T-cell (primary cell): ENCODE results near the gene MANSC4. TPM values are rescaled to one million over a fixed set of nuclear protein-coding genes. Genes with fewer than 3 reads are reported as not detected.
A peak's percentile ranks its signal among the peaks of the same experiment; 100 is the strongest.

ENCODE experiments used
- ATAC-seq, 4 experiments: fragments of 200-7000 bp in 3 of 4; fragments of 150-1000 bp in 1 of 4; cut with Tn5 transposase; replicated peaks in 1 of 4; 1 replicate in 3 of 4; 2 replicates in 1 of 4; pipeline ENCODE4 v1.10.0; 2021; ENCODE audit warnings: moderate library complexity in 3 of 4, mild to moderate bottlenecking in 2 of 4, moderate number of reproducible peaks in 1 of 4
- CTCF ChIA-PET, 2 donors: fragments of 300-600 bp; sonication (Branson Sonifier 250); formaldehyde crosslinking; loops; one replicate each; lab custom pipeline; 2022; ENCODE audit warnings: antibody characterized with exemption in 2 of 2; lab: Charles Lee
- POLR2A ChIA-PET, 2 donors: fragments of 300-600 bp; sonication (Branson Sonifier 250); formaldehyde crosslinking; loops; one replicate each; lab custom pipeline; 2022; ENCODE audit warnings: antibody characterized with exemption in 2 of 2; lab: Charles Lee
- DNase-seq, 35 experiments: peaks; one replicate each; pipeline versions ENCODE4 v3.0.0 to v3.0.0-alpha.2; 2013 to 2023
- H3K27ac ChIP-seq: one replicate; pipeline ENCODE4 v1.5.1; 2013; ENCODE audit warnings: low read length
- H3K27me3 ChIP-seq, 2 experiments: replicated peaks in 1 of 2; 1 replicate in 1 of 2; 2 replicates in 1 of 2; pipeline versions ENCODE4 v1.6.1 to v1.7.0; 2013; ENCODE audit warnings: low read length in 1 of 2, mixed read lengths in 1 of 2; ENCODE audit not compliant: control insufficient read depth in 2 of 2, insufficient read depth in 2 of 2; ENCODE audit errors: extremely low read depth in 1 of 2
- H3K36me3 ChIP-seq, 2 donors: 1 replicate in 1 of 2; 2 replicates in 1 of 2; pipeline versions ENCODE4 v1.6.1 to v1.7.0; 2013; ENCODE audit warnings: low read length in 1 of 2; ENCODE audit not compliant: control insufficient read depth in 2 of 2, insufficient read depth in 1 of 2; ENCODE audit errors: extremely low read depth in 1 of 2
- H3K4me1 ChIP-seq, 2 experiments: 1 replicate in 1 of 2; 2 replicates in 1 of 2; pipeline versions ENCODE4 v1.6.1 to v1.7.0; 2013; ENCODE audit warnings: low read length in 2 of 2, mixed read lengths in 1 of 2; ENCODE audit not compliant: insufficient read depth in 2 of 2, control insufficient read depth in 1 of 2; ENCODE audit errors: extremely low read depth in 1 of 2
- H3K4me3 ChIP-seq, 2 donors: 1 replicate in 1 of 2; 2 replicates in 1 of 2; pipeline versions ENCODE4 v1.5.1 to v1.7.0; 2013; ENCODE audit warnings: mild to moderate bottlenecking in 2 of 2, low read length in 1 of 2, moderate library complexity in 1 of 2; ENCODE audit not compliant: control insufficient read depth in 1 of 2; ENCODE audit errors: extremely low read depth in 1 of 2
- H3K9me3 ChIP-seq: 2 replicates; pipeline ENCODE4 v1.7.0; 2013
- H3K27ac Mint-ChIP-seq, 2 donors: one replicate each; pipeline ENCODE4 v1.8.0; 2020 to 2021; ENCODE audit warnings: mild to moderate bottlenecking in 2 of 2, mixed read lengths in 2 of 2
- H3K27me3 Mint-ChIP-seq, 2 donors: one replicate each; pipeline ENCODE4 v1.8.0; 2021 to 2022; ENCODE audit warnings: mixed read lengths in 2 of 2
- H3K36me3 Mint-ChIP-seq: one replicate; pipeline ENCODE4 v1.8.0; 2021; ENCODE audit warnings: mixed read lengths
- H3K4me1 Mint-ChIP-seq, 3 donors: one replicate each; pipeline ENCODE4 v1.8.0; 2020 to 2022; ENCODE audit warnings: mixed read lengths in 3 of 3, mild to moderate bottlenecking in 1 of 3
- H3K4me3 Mint-ChIP-seq, 3 donors: one replicate each; pipeline ENCODE4 v1.8.0; 2020 to 2022; ENCODE audit warnings: mild to moderate bottlenecking in 3 of 3, mixed read lengths in 3 of 3, moderate library complexity in 3 of 3
- H3K9me3 Mint-ChIP-seq, 3 donors: one replicate each; pipeline ENCODE4 v1.8.0; 2020 to 2022; ENCODE audit warnings: mixed read lengths in 3 of 3
- WGBS: methylation state at CpG from one replicate; pipeline ENCODE4 v1.1.5; 2013; ENCODE audit warnings: missing lambda C conversion rate; ENCODE audit not compliant: insufficient coverage; 5-methylcytosine and 5-hydroxymethylcytosine counted together
- total RNA-seq, 35 experiments: library from RNA in 6 of 35; stranded (reverse) in 6 of 35; fragments of 120-200 nt in 1 of 35; gene quantifications; one replicate each; pipeline versions ENCODE4 v1.2.1 to v1.2.4 and lab custom pipeline; 2013 to 2026

Gene MANSC4
- total RNA-seq, 5 donors from 2014 or later (not counting 1 experiment from before 2014, with no cell fraction given) = not detected

DNA sequence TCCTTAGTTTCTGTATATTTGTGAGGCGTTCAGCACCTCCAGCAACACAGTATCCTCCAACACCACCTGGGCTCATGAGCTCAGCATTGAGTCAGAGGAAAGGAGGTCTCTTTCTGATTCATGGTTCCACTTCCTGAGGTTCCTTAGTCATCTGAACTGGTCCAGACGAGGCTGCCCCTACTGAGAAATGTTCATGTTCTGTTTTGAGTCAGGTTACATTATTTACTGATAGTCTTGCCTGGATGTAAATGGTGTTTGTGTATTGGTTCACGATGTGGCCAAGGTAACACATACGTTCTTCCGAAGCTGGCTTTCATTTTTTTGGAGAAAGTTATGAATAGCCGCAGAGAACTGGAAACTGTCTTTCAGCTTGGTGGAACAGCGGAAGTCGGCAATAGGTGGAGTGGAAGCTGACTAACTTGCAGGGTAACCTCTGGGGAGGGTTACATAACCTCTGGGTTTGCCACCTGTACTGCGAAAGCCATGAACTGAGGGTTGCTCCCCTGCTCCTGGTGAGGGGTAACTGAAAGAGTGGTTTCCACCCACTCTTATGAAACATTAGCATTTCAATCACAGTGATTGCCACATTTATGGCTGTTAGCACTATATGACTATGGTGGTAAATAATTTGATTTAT is 42.2 kb upstream of the MANSC4 start:
- Mint-ChIP-seq H3K27me3 (peaks cover 0 to 8% of the 10 kb centered on the region in 2 donors), H3K4me3 (peak overlapping the region; percentile 48 to 76 (median 62)), H3K9me3 (no peaks in the 10 kb centered on the region), H3K4me1 (peaks cover 11 to 41% (median 27%) of the 10 kb centered on the region in 3 donors), H3K36me3 (no peaks in the 10 kb centered on the region), H3K27ac (peak overlapping the region; percentile 77 to 90)
- H3K36me3 ChIP-seq = no peaks in the 10 kb centered on the region
- 26% methylated on average over 4 of the region's 9 CpGs for WGBS
- H3K4me1 ChIP-seq = peaks cover 0 to 9% of the 10 kb centered on the region in 2 experiments
- no peaks in the 10 kb centered on the region for H3K9me3 ChIP-seq
- DNase-seq = peak in 33 of 35 experiments; percentile 4 to 67 (median 22)
- peak; percentile 83 to 91 (median 88) for ATAC-seq
- H3K27ac ChIP-seq = peak overlapping the region; percentile 53
- ChIA-PET POLR2A (interaction anchor here (0.6 to 1.5 kb wide), 4 partner anchors 22 to 1396 kb away, joined by 3 to 6 read pairs (median 3); partner anchors contain the start of genes KLHL42 (in 1 of the 2) and MANSC4 (in 1 of the 2)), CTCF (interaction anchor here (0.6 to 4.0 kb wide), 20 partner anchors 8 to 163 kb away, joined by 3 to 52 read pairs (median 3); partner anchors contain the start of genes KLHL42 (in 2 of the 2) and MANSC4 (in 2 of the 2))
- peaks cover 0 to 3% of the 10 kb centered on the region in 2 experiments for H3K27me3 ChIP-seq
- peak overlapping the region in 1 of 2 donors; percentile 22 for H3K4me3 ChIP-seq

DNA sequence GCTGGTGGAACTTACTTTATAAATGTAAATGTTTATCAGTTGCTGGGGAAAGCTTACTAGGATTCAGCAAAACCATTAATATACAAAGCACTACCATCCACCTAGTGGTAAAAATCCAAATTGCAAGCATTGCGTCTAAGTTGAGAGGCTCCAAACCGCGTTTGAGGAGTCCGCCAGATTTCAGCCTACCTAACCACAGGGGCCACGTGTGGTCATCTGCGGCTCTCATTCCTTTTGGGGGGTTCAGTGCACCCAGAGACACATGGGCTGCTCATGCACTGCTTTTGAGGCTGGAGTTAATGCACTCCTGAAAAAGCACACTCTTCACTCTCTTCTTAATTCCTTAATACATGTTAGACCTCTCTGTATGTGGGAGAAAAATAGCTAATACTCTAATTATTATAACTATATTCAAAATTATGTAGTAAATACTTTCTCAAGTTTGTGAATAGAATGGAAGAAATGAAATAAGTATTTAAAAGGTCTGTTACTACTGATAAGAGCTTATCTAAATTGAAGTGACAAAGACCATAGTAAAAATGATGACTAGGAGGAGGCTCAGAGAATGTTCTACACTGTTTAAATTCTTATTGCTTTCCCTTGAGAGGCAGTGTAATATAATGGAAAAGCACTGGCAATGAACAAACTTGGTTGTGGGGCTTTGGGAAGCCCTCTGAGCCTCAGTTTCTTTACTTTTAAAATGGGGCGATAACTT is 41.4 kb upstream of the MANSC4 start:
- 2% methylated on average over 6 of the region's 7 CpGs for WGBS
- peaks cover 0 to 9% of the 10 kb centered on the region in 2 experiments for H3K4me1 ChIP-seq
- no peaks in the 10 kb centered on the region for H3K36me3 ChIP-seq
- Mint-ChIP-seq H3K36me3 (no peaks in the 10 kb centered on the region), H3K9me3 (no peaks in the 10 kb centered on the region), H3K27ac (peak overlapping the region; percentile 77 to 90), H3K4me1 (peaks cover 11 to 41% (median 27%) of the 10 kb centered on the region in 3 donors), H3K27me3 (peaks cover 0 to 8% of the 10 kb centered on the region in 2 donors), H3K4me3 (peak overlapping the region; percentile 48 to 76 (median 62))
- no peaks in the 10 kb centered on the region for H3K9me3 ChIP-seq
- peaks cover 0 to 3% of the 10 kb centered on the region in 2 experiments for H3K27me3 ChIP-seq
- POLR2A ChIA-PET = interaction anchor here in 1 of 2 donors (0.6 to 1.5 kb wide), 4 partner anchors 14 to 1396 kb away, joined by 3 to 6 read pairs (median 3); partner anchors contain the start of genes KLHL42 and MANSC4
- CTCF ChIA-PET = interaction anchor here (0.5 to 4.0 kb wide), 27 partner anchors 9 to 636 kb away, joined by 3 to 52 read pairs (median 3); partner anchors contain the start of genes KLHL42 (in 2 of the 2) and MANSC4 (in 2 of the 2)
- ATAC-seq (peak in 1 of 4 experiments; percentile 35), DNase-seq (peak in 12 of 35 experiments; percentile 6 to 77 (median 12))
- peak overlapping the region in 1 of 2 donors; percentile 22 for H3K4me3 ChIP-seq
- peak overlapping the region; percentile 53 for H3K27ac ChIP-seq

DNA sequence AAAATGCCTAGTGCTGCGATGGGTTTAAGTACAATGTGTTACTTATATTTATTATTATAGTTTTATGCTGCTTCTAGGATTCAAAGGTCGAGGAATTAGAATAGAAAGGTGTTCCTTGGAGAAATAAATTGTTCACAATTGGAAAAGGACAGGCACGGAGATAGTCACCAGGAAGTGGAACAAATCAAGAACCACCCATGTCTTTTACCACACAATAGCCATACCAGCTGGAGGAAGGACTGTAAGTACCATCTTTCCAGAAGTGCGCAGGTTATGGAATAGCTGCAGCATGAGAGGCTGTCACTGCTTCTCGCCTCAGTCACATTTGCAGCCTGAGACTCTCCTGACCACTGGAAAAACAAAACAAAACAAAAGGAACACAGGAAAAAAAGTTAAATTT is 40.5 kb upstream of the MANSC4 start:
- POLR2A ChIA-PET = interaction anchor here in 1 of 2 donors (0.9 to 1.5 kb wide), 2 partner anchors 13 to 41 kb away, joined by 3 to 6 read pairs; partner anchors contain the start of genes KLHL42 and MANSC4
- H3K4me1 Mint-ChIP-seq = peaks cover 11 to 38% (median 27%) of the 10 kb centered on the region in 3 donors
- no peak for ATAC-seq

DNA sequence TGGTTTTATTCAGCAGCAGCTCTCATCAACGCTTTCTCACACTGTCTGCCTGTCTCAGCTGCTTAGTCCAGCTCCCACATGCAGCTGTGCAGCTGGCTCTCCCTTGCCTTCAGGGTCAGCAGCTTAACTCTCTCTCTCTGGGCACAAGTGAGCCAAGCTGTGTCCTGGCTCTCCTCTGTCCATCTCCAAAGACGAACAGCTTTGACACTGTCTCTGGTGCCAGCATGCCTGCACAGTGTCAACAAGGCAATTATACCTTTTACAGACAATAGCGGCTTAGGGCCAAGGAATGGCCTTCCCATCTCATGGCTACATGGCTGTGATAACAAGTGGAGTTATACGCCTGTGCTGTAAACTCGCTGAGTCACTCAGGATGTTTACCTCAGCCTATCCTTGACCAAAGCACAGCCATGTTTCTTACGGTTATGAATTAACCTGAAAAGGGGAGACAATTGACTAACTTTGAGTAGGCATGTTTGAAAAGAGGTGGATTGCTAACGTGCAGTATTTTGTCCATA is 38.4 kb upstream of the MANSC4 start:
- Histone ChIP-seq H3K4me3 (no peak overlapping the region), H3K27ac (no peak overlapping the region), H3K36me3 (no peaks in the 10 kb centered on the region), H3K27me3 (peaks cover 0 to 3% of the 10 kb centered on the region in 2 experiments), H3K9me3 (no peaks in the 10 kb centered on the region), H3K4me1 (peaks cover 0 to 9% of the 10 kb centered on the region in 2 experiments)
- H3K27me3 Mint-ChIP-seq = peaks cover 0 to 4% of the 10 kb centered on the region in 2 donors
- H3K9me3 Mint-ChIP-seq = no peaks in the 10 kb centered on the region
- H3K4me1 Mint-ChIP-seq = peaks cover 30 to 40% (median 33%) of the 10 kb centered on the region in 3 donors
- H3K4me3 Mint-ChIP-seq = no peak overlapping the region
- CTCF ChIA-PET = interaction anchor here in 1 of 2 donors (1.2 kb wide), 1 partner anchor 85 kb away, joined by 5 read pairs; no protein-coding TSS in a partner anchor
- no peaks in the 10 kb centered on the region for H3K36me3 Mint-ChIP-seq
- 90% methylated on average over 4 of the region's 7 CpGs for WGBS
- DNase-seq (no peak), ATAC-seq (no peak)
- no peak overlapping the region for H3K27ac Mint-ChIP-seq
- POLR2A ChIA-PET = no interaction called here

More for the DNA sequence above, 40.5 kb upstream of the MANSC4 start:
- no peak overlapping the region for H3K27ac ChIP-seq
- peaks cover 0 to 3% of the 10 kb centered on the region in 2 experiments for H3K27me3 ChIP-seq
- peaks cover 0 to 9% of the 10 kb centered on the region in 2 experiments for H3K4me1 ChIP-seq
- CTCF ChIA-PET = interaction anchor here (0.5 to 4.0 kb wide), 20 partner anchors 9 to 637 kb away, joined by 3 to 52 read pairs (median 3); partner anchors contain the start of genes KLHL42 (in 1 of the 2) and MANSC4 (in 1 of the 2)
- WGBS = no CpG with 5 or more reads among the region's 5 CpGs
- H3K27me3 Mint-ChIP-seq = peaks cover 0 to 8% of the 10 kb centered on the region in 2 donors
- no peak overlapping the region for H3K4me3 Mint-ChIP-seq
- no peaks in the 10 kb centered on the region for H3K9me3 ChIP-seq
- no peaks in the 10 kb centered on the region for H3K36me3 Mint-ChIP-seq
- no peaks in the 10 kb centered on the region for H3K9me3 Mint-ChIP-seq
- H3K4me3 ChIP-seq = no peak overlapping the region
- DNase-seq = no peak
- no peak overlapping the region for H3K27ac Mint-ChIP-seq
- no peaks in the 10 kb centered on the region for H3K36me3 ChIP-seq

DNA sequence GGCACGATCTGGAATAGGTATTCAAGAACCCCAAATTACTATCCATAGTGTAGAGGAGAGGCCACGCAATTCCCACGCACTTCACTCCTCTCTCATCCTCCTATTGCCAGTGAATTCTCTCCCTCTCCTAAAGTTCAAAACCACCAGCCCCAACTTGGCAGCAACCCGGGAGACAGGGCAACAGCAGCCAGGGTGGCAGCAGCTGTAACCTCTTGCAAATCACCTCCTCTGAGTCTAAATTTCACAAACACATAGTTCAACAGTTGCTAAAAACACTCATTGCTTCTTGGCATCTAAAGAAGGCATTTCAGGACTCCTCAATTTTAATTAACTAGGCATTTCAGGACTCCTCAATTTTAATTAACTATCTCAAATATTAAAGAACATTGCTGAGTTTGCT is 37.7 kb upstream of the MANSC4 start:
- Histone ChIP-seq H3K9me3 (no peaks in the 10 kb centered on the region), H3K36me3 (no peaks in the 10 kb centered on the region), H3K4me3 (no peak overlapping the region), H3K27ac (no peak overlapping the region), H3K4me1 (peaks cover 0 to 9% of the 10 kb centered on the region in 2 experiments), H3K27me3 (peaks cover 0 to 3% of the 10 kb centered on the region in 2 experiments)
- WGBS = 93% methylated on average over 3 of the region's 4 CpGs
- ChIA-PET CTCF (interaction anchor here in 1 of 2 donors (1.2 kb wide), 1 partner anchor 84 kb away, joined by 5 read pairs; no protein-coding TSS in a partner anchor), POLR2A (no interaction called here)
- H3K27me3 Mint-ChIP-seq = peaks cover 0 to 4% of the 10 kb centered on the region in 2 donors
- no peaks in the 10 kb centered on the region for H3K9me3 Mint-ChIP-seq
- H3K27ac Mint-ChIP-seq = no peak overlapping the region
- DNase-seq (no peak), ATAC-seq (no peak)
- no peak overlapping the region for H3K4me3 Mint-ChIP-seq
- no peaks in the 10 kb centered on the region for H3K36me3 Mint-ChIP-seq
- peaks cover 27 to 34% (median 30%) of the 10 kb centered on the region in 3 donors for H3K4me1 Mint-ChIP-seq
